H1 (cell line): ENCODE measurements around the gene FOXL2NB. TPM values are rescaled to one million over a fixed set of nuclear protein-coding genes. Genes with fewer than 3 reads are reported as not detected.

Experiments
- MAFK ChIP-seq: IDR thresholded peaks from 2 replicates; pipeline ENCODE4 v1.6.1; 2012; ENCODE audit warnings: low read depth, mild to moderate bottlenecking, improper control_type of control experiment, low read length
- POLR2A ChIP-seq, 2 experiments: IDR thresholded peaks; 1 replicate in 1 of 2; 2 replicates in 1 of 2; pipeline ENCODE4 v1.6.1; 2011; ENCODE audit warnings: low read depth in 2 of 2, low read length in 2 of 2, mild to moderate bottlenecking in 2 of 2; ENCODE audit errors: control extremely low read depth in 1 of 2
- TBP ChIP-seq: IDR thresholded peaks from 2 replicates; pipeline ENCODE4 v1.6.1; 2011; ENCODE audit warnings: low read depth, low read length, improper control_type of control experiment
- polyA plus RNA-seq, 7 experiments: library from polyadenylated mRNA; depleted of rRNA in 3 of 7; stranded (reverse) in 5 of 7; unstranded in 2 of 7; fragments of >200 nt in 5 of 7; fragments of 200-250 nt in 2 of 7; gene quantifications; 1 replicate in 5 of 7; 2 replicates in 1 of 7; 4 replicates in 1 of 7; pipeline versions ENCODE4 v1.2.1 to v1.2.3, GENCODE V29; 2011 to 2013; ENCODE audit warnings: missing spikeins in 2 of 7, mixed read lengths in 2 of 7
- total RNA-seq: library from RNA; stranded (reverse); fragmentation: NEBNext Ultra II Directional; extraction: Animal tissue kit (Norgen Biotek cat#: 25700); gene quantifications from 2 replicates; pipeline ENCODE4 v1.2.1, GENCODE V29; 2021
- TF ChIP-seq, protein P1 (sequence below): fragments of 300-600 bp; sonication (generic); IDR thresholded peaks from 2 replicates; pipeline ENCODE4 v1.7.1; 2012; ENCODE audit warnings: low read length, moderate library complexity, mild to moderate bottlenecking, inconsistent platforms; ENCODE audit not compliant: insufficient replicate concordance

The FOXL2NB gene
- total and polyA plus RNA-seq, 2 of the 8 experiments (the other 6 are each of a cell fraction or from before 2014, with no cell fraction given), result 5.4 to 7.3 TPM

- TF ChIP-seq, protein P1, sequence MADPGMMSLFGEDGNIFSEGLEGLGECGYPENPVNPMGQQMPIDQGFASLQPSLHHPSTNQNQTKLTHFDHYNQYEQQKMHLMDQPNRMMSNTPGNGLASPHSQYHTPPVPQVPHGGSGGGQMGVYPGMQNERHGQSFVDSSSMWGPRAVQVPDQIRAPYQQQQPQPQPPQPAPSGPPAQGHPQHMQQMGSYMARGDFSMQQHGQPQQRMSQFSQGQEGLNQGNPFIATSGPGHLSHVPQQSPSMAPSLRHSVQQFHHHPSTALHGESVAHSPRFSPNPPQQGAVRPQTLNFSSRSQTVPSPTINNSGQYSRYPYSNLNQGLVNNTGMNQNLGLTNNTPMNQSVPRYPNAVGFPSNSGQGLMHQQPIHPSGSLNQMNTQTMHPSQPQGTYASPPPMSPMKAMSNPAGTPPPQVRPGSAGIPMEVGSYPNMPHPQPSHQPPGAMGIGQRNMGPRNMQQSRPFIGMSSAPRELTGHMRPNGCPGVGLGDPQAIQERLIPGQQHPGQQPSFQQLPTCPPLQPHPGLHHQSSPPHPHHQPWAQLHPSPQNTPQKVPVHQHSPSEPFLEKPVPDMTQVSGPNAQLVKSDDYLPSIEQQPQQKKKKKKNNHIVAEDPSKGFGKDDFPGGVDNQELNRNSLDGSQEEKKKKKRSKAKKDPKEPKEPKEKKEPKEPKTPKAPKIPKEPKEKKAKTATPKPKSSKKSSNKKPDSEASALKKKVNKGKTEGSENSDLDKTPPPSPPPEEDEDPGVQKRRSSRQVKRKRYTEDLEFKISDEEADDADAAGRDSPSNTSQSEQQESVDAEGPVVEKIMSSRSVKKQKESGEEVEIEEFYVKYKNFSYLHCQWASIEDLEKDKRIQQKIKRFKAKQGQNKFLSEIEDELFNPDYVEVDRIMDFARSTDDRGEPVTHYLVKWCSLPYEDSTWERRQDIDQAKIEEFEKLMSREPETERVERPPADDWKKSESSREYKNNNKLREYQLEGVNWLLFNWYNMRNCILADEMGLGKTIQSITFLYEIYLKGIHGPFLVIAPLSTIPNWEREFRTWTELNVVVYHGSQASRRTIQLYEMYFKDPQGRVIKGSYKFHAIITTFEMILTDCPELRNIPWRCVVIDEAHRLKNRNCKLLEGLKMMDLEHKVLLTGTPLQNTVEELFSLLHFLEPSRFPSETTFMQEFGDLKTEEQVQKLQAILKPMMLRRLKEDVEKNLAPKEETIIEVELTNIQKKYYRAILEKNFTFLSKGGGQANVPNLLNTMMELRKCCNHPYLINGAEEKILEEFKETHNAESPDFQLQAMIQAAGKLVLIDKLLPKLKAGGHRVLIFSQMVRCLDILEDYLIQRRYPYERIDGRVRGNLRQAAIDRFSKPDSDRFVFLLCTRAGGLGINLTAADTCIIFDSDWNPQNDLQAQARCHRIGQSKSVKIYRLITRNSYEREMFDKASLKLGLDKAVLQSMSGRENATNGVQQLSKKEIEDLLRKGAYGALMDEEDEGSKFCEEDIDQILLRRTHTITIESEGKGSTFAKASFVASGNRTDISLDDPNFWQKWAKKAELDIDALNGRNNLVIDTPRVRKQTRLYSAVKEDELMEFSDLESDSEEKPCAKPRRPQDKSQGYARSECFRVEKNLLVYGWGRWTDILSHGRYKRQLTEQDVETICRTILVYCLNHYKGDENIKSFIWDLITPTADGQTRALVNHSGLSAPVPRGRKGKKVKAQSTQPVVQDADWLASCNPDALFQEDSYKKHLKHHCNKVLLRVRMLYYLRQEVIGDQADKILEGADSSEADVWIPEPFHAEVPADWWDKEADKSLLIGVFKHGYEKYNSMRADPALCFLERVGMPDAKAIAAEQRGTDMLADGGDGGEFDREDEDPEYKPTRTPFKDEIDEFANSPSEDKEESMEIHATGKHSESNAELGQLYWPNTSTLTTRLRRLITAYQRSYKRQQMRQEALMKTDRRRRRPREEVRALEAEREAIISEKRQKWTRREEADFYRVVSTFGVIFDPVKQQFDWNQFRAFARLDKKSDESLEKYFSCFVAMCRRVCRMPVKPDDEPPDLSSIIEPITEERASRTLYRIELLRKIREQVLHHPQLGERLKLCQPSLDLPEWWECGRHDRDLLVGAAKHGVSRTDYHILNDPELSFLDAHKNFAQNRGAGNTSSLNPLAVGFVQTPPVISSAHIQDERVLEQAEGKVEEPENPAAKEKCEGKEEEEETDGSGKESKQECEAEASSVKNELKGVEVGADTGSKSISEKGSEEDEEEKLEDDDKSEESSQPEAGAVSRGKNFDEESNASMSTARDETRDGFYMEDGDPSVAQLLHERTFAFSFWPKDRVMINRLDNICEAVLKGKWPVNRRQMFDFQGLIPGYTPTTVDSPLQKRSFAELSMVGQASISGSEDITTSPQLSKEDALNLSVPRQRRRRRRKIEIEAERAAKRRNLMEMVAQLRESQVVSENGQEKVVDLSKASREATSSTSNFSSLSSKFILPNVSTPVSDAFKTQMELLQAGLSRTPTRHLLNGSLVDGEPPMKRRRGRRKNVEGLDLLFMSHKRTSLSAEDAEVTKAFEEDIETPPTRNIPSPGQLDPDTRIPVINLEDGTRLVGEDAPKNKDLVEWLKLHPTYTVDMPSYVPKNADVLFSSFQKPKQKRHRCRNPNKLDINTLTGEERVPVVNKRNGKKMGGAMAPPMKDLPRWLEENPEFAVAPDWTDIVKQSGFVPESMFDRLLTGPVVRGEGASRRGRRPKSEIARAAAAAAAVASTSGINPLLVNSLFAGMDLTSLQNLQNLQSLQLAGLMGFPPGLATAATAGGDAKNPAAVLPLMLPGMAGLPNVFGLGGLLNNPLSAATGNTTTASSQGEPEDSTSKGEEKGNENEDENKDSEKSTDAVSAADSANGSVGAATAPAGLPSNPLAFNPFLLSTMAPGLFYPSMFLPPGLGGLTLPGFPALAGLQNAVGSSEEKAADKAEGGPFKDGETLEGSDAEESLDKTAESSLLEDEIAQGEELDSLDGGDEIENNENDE, result no peak
- no peak for TF ChIP-seq MAFK
- peak in 1 of 2 experiments; percentile 31; a peak in 1 of 3 replicates for TF ChIP-seq POLR2A (IDR thresholded peaks at IDR 0.05; ENCODE audit: control extremely low read depth in 1 of 2, low read depth in 2 of 2, low read length in 2 of 2)
- 0 out of 2 replicates have a peak, but pooled peaks have one; percentile 1 for TF ChIP-seq TBP
These were observed 1.5 kb downstream of the FOXL2NB start (continued) for GRCh38 chr3:138948371-138949001.
